Parathyroid adenoma (tissue), 2 donors: ENCODE data around the gene TNFRSF11A.

ENCODE experiments used
- H2AFZ ChIP-seq: fragments of 300-600 bp; sonication (generic); one replicate; pipeline ENCODE4 v1.7.0; 2017; ENCODE audit warnings: antibody characterized with exemption, mild to moderate bottlenecking
- H3K27ac ChIP-seq: fragments of 300-600 bp; sonication (generic); one replicate; pipeline ENCODE4 v1.7.0; 2017
- H3K27me3 ChIP-seq: fragments of 300-600 bp; sonication (generic); one replicate; pipeline ENCODE4 v1.7.0; 2017; ENCODE audit warnings: low read length; ENCODE audit not compliant: control insufficient read depth, insufficient read depth
- H3K36me3 ChIP-seq: fragments of 300-600 bp; sonication (generic); one replicate; pipeline ENCODE4 v1.7.0; 2017; ENCODE audit warnings: low read length; ENCODE audit not compliant: control insufficient read depth, insufficient read depth
- H3K4me1 ChIP-seq: fragments of 300-600 bp; sonication (generic); one replicate; pipeline ENCODE4 v1.7.0; 2017; ENCODE audit warnings: control low read depth
- H3K4me2 ChIP-seq: fragments of 300-600 bp; sonication (generic); one replicate; pipeline ENCODE4 v1.7.0; 2017; ENCODE audit warnings: low read length
- H3K4me3 ChIP-seq: fragments of 300-600 bp; sonication (generic); one replicate; pipeline ENCODE4 v1.7.0; 2017; ENCODE audit warnings: low read depth, low read length
- H3K79me2 ChIP-seq: fragments of 300-600 bp; sonication (generic); one replicate; pipeline ENCODE4 v1.7.0; 2017; ENCODE audit warnings: control low read depth
- H3K9ac ChIP-seq: fragments of 300-600 bp; sonication (generic); one replicate; pipeline ENCODE4 v1.7.0; 2017; ENCODE audit warnings: mild to moderate bottlenecking
- H3K9me3 ChIP-seq: fragments of 300-600 bp; sonication (generic); one replicate; pipeline ENCODE4 v1.7.0; 2017; ENCODE audit warnings: low read length; ENCODE audit not compliant: control insufficient read depth
- TF ChIP-seq, protein P1 (sequence below): fragments of 300-600 bp; sonication (generic); IDR thresholded peaks from one replicate; pipeline ENCODE4 v1.7.0; 2017; ENCODE audit warnings: antibody characterized with exemption, mild to moderate bottlenecking
- donor health status: primary hyperparathyroidism.

TNFRSF11A gene

DNA sequence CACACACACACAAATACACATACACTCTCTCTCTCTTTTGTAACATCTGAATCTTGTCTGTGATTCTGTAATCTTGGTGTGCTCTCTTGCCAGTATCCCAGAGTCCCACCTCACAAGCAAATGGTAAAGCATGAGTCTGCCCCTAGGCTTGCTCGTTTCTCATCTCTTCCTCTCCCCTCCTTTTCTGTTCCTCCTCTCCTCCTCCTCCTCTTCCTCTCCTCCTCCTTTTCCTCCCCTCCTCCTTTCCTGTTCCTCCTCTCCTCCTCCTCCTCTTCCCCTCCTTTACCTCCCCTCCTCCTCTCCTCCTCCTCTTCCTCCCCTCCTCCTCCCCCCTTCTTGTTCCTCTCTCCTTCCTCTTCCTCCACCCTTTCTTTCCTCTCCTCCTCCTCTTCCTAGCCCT, 59.0 kb downstream of the TNFRSF11A start:
- Histone ChIP-seq H3K9ac (no peak overlapping the region), H3K9me3 (no peaks in the 10 kb centered on the region), H3K27me3 (no peaks in the 10 kb centered on the region), H3K4me3 (no peak overlapping the region), H3K79me2 (no peaks in the 10 kb centered on the region), H3K4me2 (no peak overlapping the region), H3K36me3 (no peaks in the 10 kb centered on the region), H3K4me1 (no peaks in the 10 kb centered on the region), H3K27ac (no peak overlapping the region), H2AFZ (no peak overlapping the region)
- TF ChIP-seq, protein P1, sequence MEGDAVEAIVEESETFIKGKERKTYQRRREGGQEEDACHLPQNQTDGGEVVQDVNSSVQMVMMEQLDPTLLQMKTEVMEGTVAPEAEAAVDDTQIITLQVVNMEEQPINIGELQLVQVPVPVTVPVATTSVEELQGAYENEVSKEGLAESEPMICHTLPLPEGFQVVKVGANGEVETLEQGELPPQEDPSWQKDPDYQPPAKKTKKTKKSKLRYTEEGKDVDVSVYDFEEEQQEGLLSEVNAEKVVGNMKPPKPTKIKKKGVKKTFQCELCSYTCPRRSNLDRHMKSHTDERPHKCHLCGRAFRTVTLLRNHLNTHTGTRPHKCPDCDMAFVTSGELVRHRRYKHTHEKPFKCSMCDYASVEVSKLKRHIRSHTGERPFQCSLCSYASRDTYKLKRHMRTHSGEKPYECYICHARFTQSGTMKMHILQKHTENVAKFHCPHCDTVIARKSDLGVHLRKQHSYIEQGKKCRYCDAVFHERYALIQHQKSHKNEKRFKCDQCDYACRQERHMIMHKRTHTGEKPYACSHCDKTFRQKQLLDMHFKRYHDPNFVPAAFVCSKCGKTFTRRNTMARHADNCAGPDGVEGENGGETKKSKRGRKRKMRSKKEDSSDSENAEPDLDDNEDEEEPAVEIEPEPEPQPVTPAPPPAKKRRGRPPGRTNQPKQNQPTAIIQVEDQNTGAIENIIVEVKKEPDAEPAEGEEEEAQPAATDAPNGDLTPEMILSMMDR: no peak

DNA sequence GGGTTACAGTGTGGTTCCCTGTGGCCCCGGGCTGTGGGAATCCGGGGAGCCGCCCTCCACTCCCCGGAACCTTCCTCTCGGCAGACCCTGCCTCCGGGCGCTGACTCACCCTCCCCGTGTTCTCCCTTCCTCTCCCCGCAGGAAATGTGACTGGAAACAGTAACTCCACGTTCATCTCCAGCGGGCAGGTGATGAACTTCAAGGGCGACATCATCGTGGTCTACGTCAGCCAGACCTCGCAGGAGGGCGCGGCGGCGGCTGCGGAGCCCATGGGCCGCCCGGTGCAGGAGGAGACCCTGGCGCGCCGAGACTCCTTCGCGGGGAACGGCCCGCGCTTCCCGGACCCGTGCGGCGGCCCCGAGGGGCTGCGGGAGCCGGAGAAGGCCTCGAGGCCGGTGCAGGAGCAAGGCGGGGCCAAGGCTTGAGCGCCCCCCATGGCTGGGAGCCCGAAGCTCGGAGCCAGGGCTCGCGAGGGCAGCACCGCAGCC, 59.5 kb downstream of the TNFRSF11A start:
- no peak overlapping the region for H3K27ac ChIP-seq
- H2AFZ ChIP-seq: peak overlapping the region; percentile 89
- H3K79me2 ChIP-seq: no peaks in the 10 kb centered on the region
- H3K27me3 ChIP-seq: no peaks in the 10 kb centered on the region
- no peak overlapping the region for H3K4me2 ChIP-seq
- TF ChIP-seq, protein P1: no peak
- no peak overlapping the region for H3K4me3 ChIP-seq
- no peaks in the 10 kb centered on the region for H3K4me1 ChIP-seq
- H3K9ac ChIP-seq: no peak overlapping the region
- no peaks in the 10 kb centered on the region for H3K9me3 ChIP-seq
- H3K36me3 ChIP-seq: no peaks in the 10 kb centered on the region

DNA sequence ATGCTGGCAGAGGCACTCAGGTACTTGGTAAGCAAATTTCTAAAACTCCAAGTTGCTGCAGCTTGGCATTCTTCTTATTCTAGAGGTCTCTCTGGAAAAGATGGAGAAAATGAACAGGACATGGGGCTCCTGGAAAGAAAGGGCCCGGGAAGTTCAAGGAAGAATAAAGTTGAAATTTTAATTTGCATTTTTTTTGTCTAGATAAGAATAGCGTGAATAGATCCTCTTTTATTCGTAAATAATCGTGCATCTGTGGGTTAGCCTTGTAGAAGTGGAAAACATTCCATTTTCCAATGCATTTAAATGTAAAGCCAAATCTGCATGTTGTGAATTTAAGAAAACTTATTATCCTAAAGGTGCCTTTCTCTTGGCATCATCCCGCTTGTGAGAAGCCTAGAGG, 61.0 kb downstream of the TNFRSF11A start:
- TF ChIP-seq, protein P1: no peak
- Histone ChIP-seq H3K79me2 (no peaks in the 10 kb centered on the region), H3K27me3 (no peaks in the 10 kb centered on the region), H3K9ac (no peak overlapping the region), H2AFZ (no peak overlapping the region), H3K36me3 (no peaks in the 10 kb centered on the region), H3K27ac (no peak overlapping the region), H3K4me2 (no peak overlapping the region), H3K4me1 (no peaks in the 10 kb centered on the region), H3K9me3 (no peaks in the 10 kb centered on the region), H3K4me3 (no peak overlapping the region)

DNA sequence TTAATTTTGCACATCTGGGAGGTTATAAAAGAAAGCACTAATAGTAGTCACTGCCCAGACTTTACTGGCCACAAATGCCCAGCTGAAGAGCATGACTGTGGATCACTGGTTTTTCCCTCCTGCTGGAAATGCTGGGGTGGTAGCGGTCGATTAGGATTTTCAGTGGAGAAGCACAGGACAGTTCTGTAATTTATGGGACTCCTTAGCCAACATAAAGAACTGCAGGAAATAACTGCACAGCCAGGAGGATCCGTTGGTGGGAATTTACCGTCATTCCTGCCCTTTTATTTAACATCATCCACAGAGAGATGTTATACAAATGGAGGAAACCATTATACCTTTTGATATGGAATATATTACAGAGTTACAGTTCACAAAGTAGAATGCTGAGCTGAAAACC, 61.5 kb downstream of the TNFRSF11A start:
- Histone ChIP-seq H3K4me2 (no peak overlapping the region), H3K4me3 (no peak overlapping the region), H3K9me3 (no peaks in the 10 kb centered on the region), H2AFZ (no peak overlapping the region), H3K36me3 (no peaks in the 10 kb centered on the region), H3K27ac (no peak overlapping the region), H3K27me3 (no peaks in the 10 kb centered on the region), H3K9ac (no peak overlapping the region), H3K79me2 (no peaks in the 10 kb centered on the region), H3K4me1 (no peaks in the 10 kb centered on the region)
- TF ChIP-seq, protein P1: no peak

DNA sequence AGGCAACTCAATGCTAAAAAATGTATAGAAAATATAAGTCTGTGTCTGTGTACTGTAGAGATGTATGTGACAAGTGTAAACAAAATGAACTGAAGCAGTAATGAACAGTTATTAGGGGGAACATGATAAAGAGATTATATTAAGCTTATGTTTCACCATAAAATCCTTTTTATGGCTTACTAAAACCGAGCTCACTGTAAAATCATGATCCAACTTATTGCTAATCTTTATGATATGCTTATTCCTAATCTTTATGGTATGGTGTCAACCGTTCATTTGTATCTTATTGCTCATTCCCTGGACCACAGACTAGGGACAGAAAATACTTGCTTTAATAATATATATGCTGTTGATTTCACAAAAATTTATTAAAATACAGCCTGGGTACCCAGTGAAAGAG, 62.1 kb downstream of the TNFRSF11A start:
- Histone ChIP-seq H3K36me3 (no peaks in the 10 kb centered on the region), H2AFZ (no peak overlapping the region), H3K9ac (no peak overlapping the region), H3K27ac (no peak overlapping the region), H3K4me2 (no peak overlapping the region), H3K27me3 (no peaks in the 10 kb centered on the region), H3K4me3 (no peak overlapping the region), H3K79me2 (no peaks in the 10 kb centered on the region), H3K4me1 (no peaks in the 10 kb centered on the region), H3K9me3 (no peaks in the 10 kb centered on the region)
- TF ChIP-seq, protein P1: no peak
